HEK293 (cell line): Measurements from ENCODE around the gene FMNL3.

ENCODE experiments used
- ATF2 ChIP-seq: fragments of 450-650 bp; formaldehyde crosslinking; IDR thresholded peaks from 2 replicates; pipeline ENCODE4 v1.5.1; 2016; ENCODE audit warnings: missing biosample characterization, missing genetic modification characterization, low read depth
- EGR2 ChIP-seq: fragments of 450-650 bp; formaldehyde crosslinking; IDR thresholded peaks from 2 replicates; pipeline ENCODE4 v1.5.1; 2016; ENCODE audit warnings: low read depth, missing biosample characterization, missing genetic modification characterization
- HIC1 ChIP-seq: fragments of 450-650 bp; formaldehyde crosslinking; IDR thresholded peaks from 2 replicates; pipeline ENCODE4 v1.5.1; 2016; ENCODE audit warnings: missing biosample characterization, missing genetic modification characterization
- KLF8 ChIP-seq: fragments of 450-650 bp; formaldehyde crosslinking; IDR thresholded peaks from 2 replicates; pipeline ENCODE4 v1.5.1; 2016; ENCODE audit warnings: missing biosample characterization, missing genetic modification characterization
- MEIS1 ChIP-seq: sonication (generic); formaldehyde crosslinking; IDR thresholded peaks from 2 replicates; pipeline ENCODE4 v1.8.1; 2022; ENCODE audit warnings: missing genetic modification reagents, mild to moderate bottlenecking, borderline replicate concordance
- PBX3 ChIP-seq: sonication (generic); formaldehyde crosslinking; IDR thresholded peaks from 2 replicates; pipeline ENCODE4 v1.8.1; 2022; ENCODE audit warnings: mild to moderate bottlenecking, moderate library complexity, missing genetic modification reagents
- PRDM6 ChIP-seq: fragments of 450-650 bp; formaldehyde crosslinking; IDR thresholded peaks from 2 replicates; pipeline ENCODE4 v1.5.1; 2017; ENCODE audit warnings: missing biosample characterization, missing genetic modification characterization
- SETDB1 ChIP-seq: IDR thresholded peaks from one replicate; pipeline ENCODE4 v1.6.1; 2017; ENCODE audit warnings: mild to moderate bottlenecking, low read length, moderate library complexity, mixed read lengths; ENCODE audit not compliant: insufficient read length
- SP3 ChIP-seq: fragments of 450-650 bp; formaldehyde crosslinking; IDR thresholded peaks from 2 replicates; pipeline ENCODE4 v1.5.1; 2016; ENCODE audit warnings: missing biosample characterization, missing genetic modification characterization
- ZBTB17 ChIP-seq: fragments of 450-650 bp; formaldehyde crosslinking; IDR thresholded peaks from 2 replicates; pipeline ENCODE4 v1.5.1; 2016; ENCODE audit warnings: missing biosample characterization, missing genetic modification characterization
- ZFP37 ChIP-seq: fragments of 450-650 bp; formaldehyde crosslinking; IDR thresholded peaks from 2 replicates; pipeline ENCODE4 v1.5.1; 2016; ENCODE audit warnings: missing biosample characterization, missing genetic modification characterization
- ZNF169 ChIP-seq: fragments of 450-650 bp; formaldehyde crosslinking; IDR thresholded peaks from 2 replicates; pipeline ENCODE4 v1.5.1; 2016; ENCODE audit warnings: missing biosample characterization, missing genetic modification characterization
- ZNF18 ChIP-seq: fragments of 450-650 bp; formaldehyde crosslinking; IDR thresholded peaks from 2 replicates; pipeline ENCODE4 v1.5.1; 2016; ENCODE audit warnings: missing biosample characterization, missing genetic modification characterization
- ZNF221 ChIP-seq: fragments of 450-650 bp; formaldehyde crosslinking; IDR thresholded peaks from 2 replicates; pipeline ENCODE4 v1.5.1; 2017; ENCODE audit warnings: missing biosample characterization, missing genetic modification characterization, borderline replicate concordance
- ZNF23 ChIP-seq: fragments of 450-650 bp; formaldehyde crosslinking; IDR thresholded peaks from 2 replicates; pipeline ENCODE4 v1.5.1; 2016; ENCODE audit warnings: missing biosample characterization, missing genetic modification characterization, borderline replicate concordance
- ZNF302 ChIP-seq: fragments of 450-650 bp; formaldehyde crosslinking; IDR thresholded peaks from 2 replicates; pipeline ENCODE4 v1.5.1; 2016; ENCODE audit warnings: missing biosample characterization, missing genetic modification characterization, low read depth
- ZNF341 ChIP-seq: fragments of 450-650 bp; formaldehyde crosslinking; IDR thresholded peaks from 2 replicates; pipeline ENCODE4; 2016; ENCODE audit warnings: low read depth, missing biosample characterization, missing genetic modification characterization
- ZNF362 ChIP-seq: fragments of 450-650 bp; formaldehyde crosslinking; IDR thresholded peaks from 2 replicates; pipeline ENCODE4 v1.5.1; 2016; ENCODE audit warnings: missing biosample characterization, missing genetic modification characterization
- ZNF394 ChIP-seq: fragments of 450-650 bp; formaldehyde crosslinking; IDR thresholded peaks from 2 replicates; pipeline ENCODE4 v1.5.1; 2016; ENCODE audit warnings: missing biosample characterization, missing genetic modification characterization, mild to moderate bottlenecking, moderate library complexity, borderline replicate concordance
- ZNF529 ChIP-seq: fragments of 450-650 bp; formaldehyde crosslinking; IDR thresholded peaks from 2 replicates; pipeline ENCODE4 v1.5.1; 2017; ENCODE audit warnings: missing genetic modification characterization, missing biosample characterization; ENCODE audit not compliant: insufficient replicate concordance
- ZNF549 ChIP-seq: fragments of 450-650 bp; IDR thresholded peaks from 2 replicates; pipeline ENCODE4 v1.5.1; 2018; ENCODE audit warnings: missing biosample characterization, missing genetic modification characterization, mild to moderate bottlenecking, inconsistent platforms, moderate library complexity
- ZNF571 ChIP-seq: fragments of 450-650 bp; formaldehyde crosslinking; IDR thresholded peaks from 2 replicates; pipeline ENCODE4 v1.5.0; 2017; ENCODE audit warnings: missing biosample characterization, missing genetic modification characterization
- ZNF600 ChIP-seq: fragments of 450-650 bp; formaldehyde crosslinking; IDR thresholded peaks from 2 replicates; pipeline ENCODE4 v1.5.1; 2016; ENCODE audit warnings: missing biosample characterization, missing genetic modification characterization
- ZNF623 ChIP-seq: fragments of 450-650 bp; formaldehyde crosslinking; IDR thresholded peaks from 2 replicates; pipeline ENCODE4 v1.5.1; 2016; ENCODE audit warnings: missing biosample characterization, missing genetic modification characterization
- ZNF645 ChIP-seq: fragments of 450-650 bp; formaldehyde crosslinking; IDR thresholded peaks from 2 replicates; pipeline ENCODE4; 2016; ENCODE audit warnings: missing biosample characterization, missing genetic modification characterization
- ZNF747 ChIP-seq: fragments of 450-650 bp; formaldehyde crosslinking; IDR thresholded peaks from 2 replicates; pipeline ENCODE4 v1.5.1; 2016; ENCODE audit warnings: missing biosample characterization, missing genetic modification characterization
- ZNF768 ChIP-seq: fragments of 450-650 bp; formaldehyde crosslinking; IDR thresholded peaks from 2 replicates; pipeline ENCODE4 v1.5.1; 2018; ENCODE audit warnings: missing biosample characterization, mild to moderate bottlenecking, missing genetic modification characterization
- ZNF830 ChIP-seq: fragments of 450-650 bp; IDR thresholded peaks from 2 replicates; pipeline ENCODE4 v1.5.0; 2018; ENCODE audit warnings: missing biosample characterization, missing genetic modification characterization, low read depth, mild to moderate bottlenecking, moderate library complexity
- ZSCAN23 ChIP-seq: fragments of 450-650 bp; formaldehyde crosslinking; IDR thresholded peaks from 2 replicates; pipeline ENCODE4 v1.5.1; 2016; ENCODE audit warnings: missing biosample characterization, missing genetic modification characterization

Gene FMNL3

GRCh38 chr12:49741882-49742620 lies 34.8 kb upstream of the FMNL3 start (continued):
- TF ChIP-seq PRDM6 (tag by site-specific recombination), result no peak
- no peak for TF ChIP-seq HIC1 (tag by site-specific recombination)
- no peak for TF ChIP-seq ZNF645 (tag by site-specific recombination)
- no peak for TF ChIP-seq ZBTB17
- peak; percentile 95 for TF ChIP-seq EGR2 (tag by site-specific recombination)
- no peak; the same call in 1 of the 2 replicates for TF ChIP-seq ZSCAN23 (tag by site-specific recombination)
- TF ChIP-seq ZNF302 (tag by site-specific recombination), result no peak
- TF ChIP-seq ZNF830 (tag by site-specific recombination), result no peak
- no peak; the same call in 1 of the 2 replicates for TF ChIP-seq ZNF623 (tag by site-specific recombination)
- TF ChIP-seq ZNF23 (tag by site-specific recombination), result no peak
- TF ChIP-seq ZFP37 (tag by site-specific recombination), result no peak
- no peak for TF ChIP-seq ZNF341 (tag by site-specific recombination)
- TF ChIP-seq SP3, result peak; percentile 17; the same call in 1 of the 2 replicates
- no peak for TF ChIP-seq ZNF768 (tag by site-specific recombination)
- no peak for TF ChIP-seq ZNF529 (tag by site-specific recombination)
- no peak for TF ChIP-seq ZNF221 (tag by site-specific recombination)
- TF ChIP-seq ZNF549 (tag by site-specific recombination), result no peak
- TF ChIP-seq KLF8, result no peak; the same call in 1 of the 2 replicates
- no peak for TF ChIP-seq MEIS1 (CRISPR knock-in tag)
- no peak for TF ChIP-seq ZNF571 (tag by site-specific recombination)
- no peak for TF ChIP-seq ZNF169 (tag by site-specific recombination)
- no peak for TF ChIP-seq ZNF18 (tag by site-specific recombination)
- 0 out of 2 replicates have a peak, but pooled peaks have one; percentile 32 for TF ChIP-seq ZNF394
- no peak for TF ChIP-seq SETDB1
- TF ChIP-seq ZNF362 (tag by site-specific recombination), result no peak
- TF ChIP-seq ATF2, result peak; percentile 79
- TF ChIP-seq ZNF600, result no peak
- no peak for TF ChIP-seq ZNF747 (tag by site-specific recombination)
- no peak; the same call in 1 of the 2 replicates for TF ChIP-seq PBX3 (CRISPR knock-in tag)
